ENCODE measurements around the gene FUT4.
"Not testable (repeated sequence)": the region's sequence is repeated elsewhere in the genome, so short reads cannot be mapped to it uniquely, and the experiment has no call there.

The FUT4 gene

GRCh38 chr11:94567181-94567670 is 23.5 kb downstream of the FUT4 start, which contains the start of gene PIWIL4:
Gene PIWIL4 (plus strand): TSS chr11:94567368. CDS start chr11:94567519, 151 bp downstream.
- DNase-seq (ENCODE audit: low spot score) = no peak

DNA sequence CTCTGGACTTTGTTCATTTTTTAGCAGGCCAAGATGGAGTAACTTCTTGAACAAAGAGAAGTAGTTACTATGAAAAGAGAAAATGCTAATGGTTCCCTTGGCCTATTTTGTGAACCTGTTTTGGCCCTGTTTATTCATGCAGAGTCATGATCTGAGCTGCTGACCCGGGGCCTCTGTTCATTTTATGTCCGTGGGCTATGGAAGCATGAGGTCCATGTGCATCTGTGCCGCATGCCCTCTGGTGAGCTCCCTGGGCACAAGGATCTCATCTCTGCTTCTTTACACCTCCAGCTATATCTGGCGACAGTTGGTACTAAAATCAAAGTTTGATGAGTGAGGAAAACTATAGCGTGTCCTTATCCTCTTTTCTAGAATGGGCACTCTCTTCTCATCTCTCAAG is 24.5 kb downstream of the FUT4 start:
- no peak for DNase-seq (ENCODE audit: low spot score)

DNA sequence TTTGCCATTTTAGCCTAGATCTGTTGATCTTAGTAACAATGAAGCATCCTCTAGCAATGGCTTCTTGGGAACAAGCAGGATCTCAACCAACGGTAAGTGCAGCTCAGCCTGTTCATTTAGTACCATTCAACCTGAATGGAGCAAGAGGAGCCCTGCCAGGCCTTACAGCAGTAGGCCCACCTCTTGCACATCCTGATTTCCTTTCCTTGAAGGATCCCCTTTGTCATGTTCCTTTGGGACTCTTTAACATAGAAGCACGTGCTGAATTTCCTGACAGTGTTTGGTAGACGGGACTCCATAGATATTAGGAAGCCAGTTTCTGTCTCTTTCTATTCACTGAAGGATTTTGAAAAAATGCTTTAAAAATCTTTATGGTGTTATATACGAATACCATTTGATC is 25.0 kb downstream of the FUT4 start:
- DNase-seq (ENCODE audit: low spot score) = no peak

GRCh38 chr11:94572975-94573374 is 29.3 kb downstream of the FUT4 start:
- DNase-seq (ENCODE audit: low spot score) = not testable (repeated sequence)

DNA sequence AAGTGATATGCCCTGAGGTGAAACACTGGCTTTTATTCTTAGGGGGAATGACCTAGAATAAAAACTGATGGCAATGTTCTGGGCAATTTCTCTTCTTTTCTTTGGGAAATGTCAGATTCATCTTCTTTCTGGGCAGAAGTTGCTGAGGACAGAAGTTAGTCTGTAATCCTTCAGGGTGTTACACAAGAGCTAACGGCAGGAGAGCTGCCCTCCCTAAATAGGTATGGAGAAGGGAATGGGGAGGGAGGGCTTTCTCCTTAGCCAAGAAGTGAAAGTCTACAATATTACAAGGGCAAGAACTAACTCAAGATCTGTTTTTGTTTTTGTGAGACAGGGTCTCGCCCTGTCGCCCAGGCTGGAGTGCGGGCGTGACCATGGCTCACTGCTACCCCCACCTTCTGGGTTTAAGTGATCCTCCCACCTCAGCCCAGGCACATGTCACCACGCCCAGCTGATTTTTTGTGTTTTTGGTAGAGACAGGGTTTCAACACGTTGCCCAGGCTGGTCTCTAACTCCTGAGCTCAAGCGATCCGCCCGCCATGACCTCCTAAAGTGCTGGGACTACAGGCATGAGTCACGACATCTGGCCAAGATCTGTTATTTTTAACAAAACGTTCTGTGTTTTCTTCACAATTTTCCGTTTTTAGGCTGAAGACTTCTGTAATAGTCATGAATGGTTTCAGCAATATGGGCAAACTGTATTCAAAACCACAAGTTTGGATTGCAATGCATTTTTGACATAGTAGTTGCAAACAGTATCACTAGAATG is 30.7 kb downstream of the FUT4 start:
- DNase-seq (ENCODE audit: low spot score) = no peak

- no peak for DNase-seq (ENCODE audit: low spot score)
Measured at GRCh38 chr11:94576306-94576705, 32.6 kb downstream of the FUT4 start.

GRCh38 chr11:94577841-94578240 is 34.1 kb downstream of the FUT4 start:
- DNase-seq (ENCODE audit: low spot score) = no peak

DNA sequence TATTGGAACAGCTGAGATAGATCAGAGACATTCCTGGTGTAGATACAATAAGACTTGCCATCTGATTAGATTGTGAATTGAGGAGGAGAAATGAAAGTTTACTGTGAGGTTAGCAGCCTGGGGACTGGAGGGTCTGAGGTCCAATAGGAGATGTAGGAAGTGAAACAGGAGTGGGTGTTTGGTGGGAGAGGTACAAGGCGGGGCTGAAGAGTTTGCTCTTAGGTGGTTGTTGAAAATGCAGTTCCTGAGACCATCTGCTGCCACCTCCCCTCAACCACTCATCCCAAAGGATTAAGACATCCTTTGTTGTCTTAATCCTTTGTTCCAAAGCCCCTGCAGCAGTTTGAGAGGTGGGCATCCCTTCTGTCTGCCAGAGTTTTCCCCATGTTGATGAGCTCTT is 38.2 kb downstream of the FUT4 start:
- DNase-seq (ENCODE audit: low spot score) = peak; percentile 52

GRCh38 chr11:94583213-94583865 is 39.6 kb downstream of the FUT4 start:
- DNase-seq (ENCODE audit: low spot score) = no peak

DNA sequence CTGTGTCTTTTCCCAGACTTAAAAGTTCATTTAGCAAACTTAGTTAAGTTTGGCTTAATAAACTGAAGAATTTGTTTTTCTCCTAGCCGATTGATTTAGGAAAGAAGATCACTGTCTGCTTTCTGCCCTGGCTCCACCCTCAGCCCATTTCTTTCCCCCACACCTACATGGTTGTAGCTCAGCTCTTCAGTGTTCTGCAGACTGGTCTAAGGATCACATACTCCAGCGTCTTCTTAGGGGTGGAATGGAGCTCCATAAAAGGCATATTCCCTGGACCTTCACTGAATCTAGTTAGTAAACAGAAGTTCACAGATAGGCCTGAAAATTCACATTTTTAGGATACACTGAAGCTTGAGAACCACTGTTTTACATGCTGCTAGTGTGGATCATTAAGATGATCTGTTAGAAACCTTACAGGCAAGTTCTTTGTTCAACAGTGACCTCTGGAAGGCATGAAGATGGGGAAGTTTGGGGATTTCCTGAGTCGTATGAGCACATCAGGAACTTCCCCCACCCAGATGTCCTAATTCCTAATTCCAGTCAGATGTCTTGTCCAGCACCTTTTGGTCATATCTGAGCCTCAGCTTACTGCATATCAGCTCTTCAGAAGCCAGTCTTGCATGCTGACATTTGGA is 40.3 kb downstream of the FUT4 start:
- no peak for DNase-seq (ENCODE audit: low spot score)

GRCh38 chr11:94584978-94585377 is 41.3 kb downstream of the FUT4 start:
- DNase-seq (ENCODE audit: low spot score) = no peak

DNA sequence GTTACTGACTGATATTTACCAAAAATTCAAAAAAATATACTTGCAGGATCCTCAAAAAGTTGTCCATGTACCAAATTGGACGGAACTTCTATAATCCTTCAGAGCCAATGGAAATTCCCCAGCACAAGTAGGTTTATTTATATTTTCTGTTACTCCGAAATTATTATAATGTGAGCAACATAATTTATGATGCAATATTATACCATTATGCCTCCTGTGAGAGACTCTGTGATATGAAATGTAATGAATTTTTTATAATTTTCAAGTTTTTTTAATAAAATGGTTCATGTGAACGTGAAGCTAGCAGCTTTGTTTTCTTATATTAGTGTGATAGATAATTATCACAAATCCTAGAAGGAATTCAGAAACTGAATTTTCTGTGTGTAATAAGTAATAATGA is 41.7 kb downstream of the FUT4 start:
- DNase-seq (ENCODE audit: low spot score) = no peak

GRCh38 chr11:94586546-94586945 is 42.8 kb downstream of the FUT4 start:
- no peak for DNase-seq (ENCODE audit: low spot score)

DNA sequence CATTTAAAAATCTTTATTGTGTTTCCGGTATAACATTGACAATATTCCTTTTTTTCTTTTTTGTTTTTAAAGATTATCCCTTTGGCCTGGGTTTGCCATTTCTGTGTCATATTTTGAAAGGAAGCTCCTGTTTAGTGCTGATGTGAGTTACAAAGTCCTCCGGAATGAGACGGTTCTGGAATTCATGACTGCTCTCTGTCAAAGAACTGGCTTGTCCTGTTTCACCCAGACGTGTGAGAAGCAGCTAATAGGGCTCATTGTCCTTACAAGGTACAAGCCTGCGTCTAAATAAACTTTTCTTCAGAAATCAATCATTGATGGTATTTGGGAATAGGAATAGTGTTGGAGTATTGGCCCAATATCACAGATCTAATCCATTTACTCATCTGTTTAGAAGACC is 43.3 kb downstream of the FUT4 start:
- DNase-seq (ENCODE audit: low spot score) = no peak

DNA sequence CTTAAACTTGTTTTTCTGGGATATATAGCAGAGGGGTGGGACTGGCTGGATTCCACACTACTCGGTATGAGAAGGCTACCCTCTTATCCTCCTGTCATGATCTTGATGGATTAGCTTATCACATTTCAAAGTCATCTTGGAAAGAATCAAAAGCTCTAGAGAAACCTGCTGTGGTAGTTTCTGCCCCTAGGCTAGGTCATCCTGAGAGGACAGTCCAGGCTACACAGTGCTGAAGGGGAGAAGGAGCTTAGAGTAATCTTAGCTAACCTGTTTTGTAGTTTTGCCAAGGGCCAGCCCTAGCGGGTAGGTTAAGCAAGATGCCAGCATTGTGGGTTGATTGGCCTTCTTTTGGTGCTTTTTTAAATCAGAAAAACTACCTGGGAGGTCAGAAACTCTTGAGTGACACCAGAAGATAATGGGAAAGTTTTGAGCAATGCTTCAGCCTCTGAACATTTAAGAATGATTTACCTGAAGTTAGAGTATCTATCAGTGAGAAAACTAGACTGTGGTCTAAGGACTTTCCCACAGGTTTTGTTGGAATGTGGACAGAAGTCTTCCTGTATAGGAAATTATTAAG is 44.7 kb downstream of the FUT4 start:
- no peak for DNase-seq (ENCODE audit: low spot score)

- no peak for DNase-seq (ENCODE audit: low spot score)
Measured at GRCh38 chr11:94590352-94591041, 46.8 kb downstream of the FUT4 start.

DNA sequence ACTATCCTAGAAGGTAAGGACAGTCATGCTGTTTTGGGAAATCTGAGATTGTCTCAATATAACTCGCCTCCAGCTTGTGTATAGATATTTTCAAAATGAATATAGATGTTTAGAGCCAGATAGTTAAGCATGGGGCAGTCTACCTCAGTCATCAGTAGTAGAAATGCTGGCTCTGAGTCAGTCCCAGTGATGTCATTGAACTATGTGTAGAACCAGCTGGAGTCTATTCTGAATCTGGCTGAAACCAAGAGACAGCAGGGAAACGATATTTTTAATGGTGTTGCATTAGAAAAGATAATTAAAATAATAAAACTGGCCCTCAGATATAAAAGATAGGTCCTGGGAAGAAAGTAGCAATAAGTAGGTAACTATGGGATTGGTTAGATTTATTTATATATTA is 49.3 kb downstream of the FUT4 start:
- DNase-seq (ENCODE audit: low spot score) = no peak

DNA sequence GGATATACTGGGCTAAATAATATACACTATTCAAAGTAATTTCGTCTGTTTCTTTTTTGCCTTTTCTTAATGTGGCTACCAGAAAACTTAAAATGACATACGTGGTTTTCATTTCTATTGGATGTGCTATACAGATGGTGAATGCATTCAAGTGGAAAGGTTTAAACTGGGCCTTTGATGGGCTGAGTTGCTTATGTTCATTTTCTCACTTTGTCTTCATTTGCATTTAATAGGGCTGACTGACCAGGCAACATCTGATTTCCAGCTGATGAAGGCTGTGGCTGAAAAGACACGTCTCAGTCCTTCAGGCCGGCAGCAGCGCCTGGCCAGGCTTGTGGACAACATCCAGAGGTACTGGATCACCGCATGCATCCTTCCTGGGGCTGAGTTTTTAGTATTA is 51.4 kb downstream of the FUT4 start:
- DNase-seq (ENCODE audit: low spot score) = no peak

GRCh38 chr11:94597896-94598295 is 54.2 kb downstream of the FUT4 start:
- DNase-seq (ENCODE audit: low spot score) = no peak
